ENCODE measurements around the gene HOXC4. TPM values are rescaled to one million over a fixed set of nuclear protein-coding genes. Genes with fewer than 3 reads are reported as not detected.

HOXC4 gene
- total RNA-seq, 1 experiment from 2014 or later, result 6.3 TPM

DNA sequence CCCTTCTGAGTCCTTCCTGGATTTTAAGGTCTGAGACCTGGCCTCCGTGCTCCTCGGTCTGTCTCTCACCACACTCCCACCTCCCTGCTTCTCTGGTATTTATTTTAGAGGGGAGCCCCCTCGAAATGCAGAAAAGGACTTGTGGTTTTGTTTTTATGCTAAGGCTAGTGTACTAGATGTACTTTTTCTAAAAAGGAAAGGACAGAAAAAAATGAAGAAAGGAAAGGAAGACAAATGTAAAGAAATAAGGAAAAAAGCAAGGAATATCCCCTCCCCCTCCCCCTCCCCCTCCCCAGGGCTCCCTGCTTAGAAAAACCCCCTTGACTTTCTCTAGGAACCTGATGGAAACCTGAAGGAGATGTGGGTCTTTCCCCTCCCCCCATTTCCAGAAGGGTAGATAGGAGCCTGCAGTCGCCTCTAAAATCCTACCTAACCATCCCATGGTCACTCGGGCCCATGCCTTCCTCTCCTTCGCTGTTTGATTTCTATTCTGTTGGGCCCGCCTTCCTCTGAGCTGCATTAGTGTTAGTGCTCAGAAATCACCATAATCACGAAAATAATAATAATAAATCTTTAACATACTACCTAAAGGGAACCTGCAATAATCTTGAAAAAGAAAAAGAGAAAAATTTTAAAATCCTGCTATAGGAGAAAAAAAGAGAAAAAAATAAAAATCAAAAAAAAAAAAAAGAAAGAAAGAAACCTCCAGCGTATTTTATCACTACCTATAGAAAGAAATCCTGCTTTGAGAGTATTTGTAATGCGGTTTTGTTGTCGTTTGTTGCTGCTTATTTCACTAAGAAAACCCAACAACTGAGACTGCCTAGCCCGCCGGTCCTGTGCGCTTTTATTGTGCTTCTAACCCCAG, 41.7 kb upstream of the HOXC4 start:
- Histone ChIP-seq H3K9me3 (replicated peaks) (no peaks in the 10 kb centered on the region), H3K36me3 (no peaks in the 10 kb centered on the region), H3K27me3 (peaks cover 38% of the 10 kb centered on the region), H3K4me3 (no peak overlapping the region), H3K4me1 (peaks cover 2% of the 10 kb centered on the region; the same call in 1 of the 2 replicates), H3K27ac (no peak overlapping the region)
- no peak for DNase-seq

DNA sequence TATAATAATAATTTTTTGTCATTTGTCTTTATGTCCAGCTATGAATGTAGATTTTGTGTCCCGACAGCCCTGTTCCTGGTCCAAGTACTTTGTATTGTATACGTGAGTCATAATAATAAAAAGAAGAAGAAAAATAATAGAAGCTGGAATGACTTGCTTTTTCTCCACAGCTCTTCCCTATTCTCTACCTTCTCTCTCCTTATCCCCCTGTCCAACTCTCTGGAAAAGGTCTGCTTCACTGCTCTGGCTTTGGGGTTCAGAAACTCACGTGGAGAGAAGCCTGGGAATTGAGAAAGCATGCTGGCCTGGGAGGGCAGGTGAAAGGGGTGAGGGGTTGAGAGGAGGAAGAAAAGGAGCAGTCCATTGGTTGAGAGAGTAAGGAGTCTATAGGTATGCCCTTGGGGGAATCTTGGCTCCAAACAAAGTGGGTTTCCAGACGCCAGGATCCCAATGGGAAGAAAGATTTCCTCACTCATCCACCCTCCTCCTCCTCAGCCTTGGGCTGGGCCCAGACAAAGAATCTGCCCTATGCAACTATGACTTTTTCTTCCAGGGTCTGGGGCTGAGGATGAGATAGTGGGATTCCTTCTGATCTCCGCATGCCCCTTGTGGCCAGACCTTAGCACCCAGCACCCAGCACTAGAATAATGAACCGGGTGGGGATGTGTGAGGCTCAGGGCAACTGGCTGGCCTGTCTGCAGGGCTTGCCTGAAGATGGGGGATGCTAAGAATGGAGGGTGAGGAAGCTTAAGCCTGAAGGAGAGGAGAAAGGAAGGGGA, 40.8 kb upstream of the HOXC4 start:
- Histone ChIP-seq H3K4me1 (peaks cover 2% of the 10 kb centered on the region; the same call in 1 of the 2 replicates), H3K27ac (no peak overlapping the region), H3K9me3 (replicated peaks) (no peaks in the 10 kb centered on the region), H3K4me3 (no peak overlapping the region), H3K36me3 (no peaks in the 10 kb centered on the region), H3K27me3 (peaks cover 29% of the 10 kb centered on the region)
- no peak for DNase-seq

DNA sequence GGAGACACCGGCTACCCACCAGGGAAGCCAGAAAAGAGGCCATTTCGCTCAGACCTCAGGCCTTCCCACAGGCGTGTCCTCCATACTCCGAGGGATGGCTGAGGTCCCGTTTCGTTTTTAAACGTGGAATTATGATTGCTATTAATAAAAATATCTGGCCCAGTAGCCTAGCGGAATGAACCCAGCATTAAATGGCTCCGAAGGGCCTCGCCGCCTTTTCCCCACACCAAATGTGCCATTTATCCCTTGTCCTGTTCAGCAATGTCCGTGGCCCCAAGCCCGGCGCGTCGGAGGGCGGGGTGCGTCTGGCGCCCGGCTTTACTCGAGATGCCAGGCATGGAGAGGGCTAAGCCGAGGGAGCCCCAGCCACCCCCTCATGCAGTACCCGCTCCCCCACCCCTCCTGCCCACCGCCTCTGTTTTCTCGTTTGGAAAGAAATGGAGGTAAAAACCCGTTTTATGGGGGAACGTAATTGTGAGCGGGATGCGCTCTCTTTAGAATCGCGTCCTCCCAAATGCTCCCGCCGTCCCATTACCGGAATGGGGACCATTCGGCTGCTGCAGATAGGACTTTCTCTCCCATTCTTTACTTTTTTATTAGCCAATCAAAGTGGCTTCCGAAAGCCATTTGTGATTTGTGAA, 39.1 kb upstream of the HOXC4 start:
- peaks cover 18% of the 10 kb centered on the region for H3K27me3 ChIP-seq
- H3K4me3 ChIP-seq, result no peak overlapping the region
- H3K9me3 ChIP-seq (replicated peaks), result no peaks in the 10 kb centered on the region
- H3K4me1 ChIP-seq, result peaks cover 3% of the 10 kb centered on the region
- DNase-seq, result no peak
- H3K27ac ChIP-seq, result no peak overlapping the region
- H3K36me3 ChIP-seq, result no peaks in the 10 kb centered on the region

DNA sequence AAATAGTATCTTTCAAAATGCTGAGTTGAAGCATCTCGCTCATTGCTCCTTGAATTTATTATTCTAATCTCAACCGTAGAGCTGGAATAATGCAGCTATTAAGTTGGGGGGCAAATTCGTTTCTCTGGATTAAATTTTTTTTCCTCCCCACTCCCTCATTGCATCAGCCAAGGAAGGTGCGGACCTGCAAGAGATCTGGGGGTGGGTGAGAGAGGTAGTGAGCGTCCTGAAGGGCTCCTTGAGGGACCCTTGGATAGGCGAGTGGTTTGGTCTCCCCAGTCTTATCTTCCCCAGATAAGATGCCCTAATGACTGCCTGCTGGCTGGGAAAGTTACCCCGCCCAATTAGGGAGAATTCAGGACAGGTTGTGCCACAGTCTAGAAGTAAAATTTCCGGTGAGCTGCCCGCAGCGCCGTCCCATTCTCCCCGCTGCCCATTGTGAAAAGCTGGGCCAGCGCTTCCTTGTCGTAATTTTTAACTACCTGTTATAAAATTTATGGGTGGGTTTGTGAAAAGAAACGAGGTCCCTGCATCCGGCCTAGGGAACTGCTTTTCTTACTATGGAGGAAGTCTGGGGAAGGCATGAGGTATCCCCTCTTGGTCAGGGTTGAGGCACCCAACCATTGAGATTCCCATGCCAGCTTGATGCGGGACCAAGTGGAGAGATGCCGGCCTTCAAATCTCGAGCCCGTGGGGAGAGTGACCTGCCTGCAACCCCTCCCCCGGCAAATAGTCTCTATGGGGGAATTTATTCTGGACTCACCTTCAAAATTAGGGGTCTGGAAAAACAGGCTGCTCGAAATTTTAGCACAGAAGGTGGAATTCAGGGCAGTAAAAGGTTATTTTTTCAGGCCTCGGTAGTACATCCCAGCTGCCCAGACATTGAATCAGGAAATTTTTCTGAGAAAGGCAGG, 38.4 kb upstream of the HOXC4 start:
- H3K9me3 ChIP-seq (replicated peaks), result no peaks in the 10 kb centered on the region
- no peak for DNase-seq
- no peak overlapping the region for H3K27ac ChIP-seq
- H3K27me3 ChIP-seq, result peaks cover 10% of the 10 kb centered on the region
- peaks cover 6% of the 10 kb centered on the region for H3K4me1 ChIP-seq
- H3K4me3 ChIP-seq, result no peak overlapping the region
- no peaks in the 10 kb centered on the region for H3K36me3 ChIP-seq

DNA sequence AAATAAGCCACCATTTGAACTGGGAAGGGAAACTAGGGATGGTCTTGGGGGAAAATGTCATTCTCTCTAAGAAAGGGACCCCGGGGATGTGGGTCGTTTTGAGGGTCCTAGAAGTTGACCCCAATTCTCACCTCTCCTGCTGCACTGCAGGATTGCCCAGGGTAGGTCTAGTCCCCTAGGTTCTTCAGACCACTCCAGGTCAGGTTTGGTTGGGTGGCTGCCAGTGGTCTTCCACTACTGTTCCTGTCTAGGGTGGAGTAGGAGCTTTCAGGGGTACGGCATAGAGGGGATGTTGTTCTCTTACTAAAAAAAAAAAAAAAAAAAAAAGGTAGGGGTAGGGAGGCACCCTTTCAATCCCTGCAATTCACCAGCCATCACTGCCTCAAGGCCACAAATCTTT, 37.6 kb upstream of the HOXC4 start:
- Histone ChIP-seq H3K4me3 (peak overlapping the region; percentile 69), H3K9me3 (replicated peaks) (no peaks in the 10 kb centered on the region), H3K36me3 (no peaks in the 10 kb centered on the region), H3K27ac (no peak overlapping the region), H3K4me1 (peaks cover 6% of the 10 kb centered on the region), H3K27me3 (peaks cover 5% of the 10 kb centered on the region)
- no peak for DNase-seq

DNA sequence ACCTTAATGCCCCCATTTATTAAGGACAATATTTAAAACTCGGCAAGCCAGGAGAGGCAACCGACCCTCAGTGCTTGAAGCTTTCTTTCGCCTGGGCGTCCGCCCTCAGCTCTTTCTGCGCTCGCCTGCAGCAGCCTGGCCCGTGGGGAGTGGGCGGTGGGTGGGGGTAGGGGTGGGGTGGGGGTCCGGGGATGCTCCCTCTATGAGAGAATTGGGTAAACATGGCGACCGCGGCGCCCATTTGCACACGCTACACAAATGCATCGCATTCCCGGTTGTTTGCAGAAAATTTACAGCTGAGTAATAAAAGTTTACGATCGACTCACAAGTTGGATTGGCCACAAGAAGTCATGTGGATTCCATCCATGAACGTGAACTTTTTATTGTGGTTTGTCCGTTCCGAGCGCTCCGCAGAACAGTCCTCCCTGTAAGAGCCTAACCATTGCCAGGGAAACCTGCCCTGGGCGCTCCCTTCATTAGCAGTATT, 37.1 kb upstream of the HOXC4 start:
- H3K27me3 ChIP-seq, result no peaks in the 10 kb centered on the region; the same call in 1 of the 2 replicates

DNA sequence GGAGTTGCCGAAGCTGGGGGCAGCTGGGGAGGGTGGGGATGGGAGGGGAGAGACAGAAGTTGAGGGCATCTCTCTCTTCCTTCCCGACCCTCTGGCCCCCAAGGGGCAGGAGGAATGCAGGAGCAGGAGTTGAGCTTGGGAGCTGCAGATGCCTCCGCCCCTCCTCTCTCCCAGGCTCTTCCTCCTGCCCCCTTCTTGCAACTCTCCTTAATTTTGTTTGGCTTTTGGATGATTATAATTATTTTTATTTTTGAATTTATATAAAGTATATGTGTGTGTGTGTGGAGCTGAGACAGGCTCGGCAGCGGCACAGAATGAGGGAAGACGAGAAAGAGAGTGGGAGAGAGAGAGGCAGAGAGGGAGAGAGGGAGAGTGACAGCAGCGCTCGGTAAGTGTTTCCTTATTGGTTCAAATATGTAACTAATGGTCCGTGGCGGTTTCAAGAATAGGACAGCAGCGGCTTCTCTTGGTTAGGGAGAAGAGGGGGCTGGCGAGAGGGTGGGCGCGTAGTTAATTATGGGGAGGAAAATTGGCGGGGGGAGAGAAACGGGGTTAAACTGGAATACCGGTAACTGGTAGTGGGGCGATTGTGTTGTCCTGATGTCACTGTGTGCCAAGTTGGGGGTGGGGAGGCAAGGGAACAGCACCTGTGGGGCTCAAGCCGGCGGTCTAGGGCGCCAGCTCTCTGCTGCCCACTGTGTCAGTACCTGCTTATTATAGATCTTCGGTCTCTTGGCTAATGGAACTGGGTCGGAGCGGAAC, 36.4 kb upstream of the HOXC4 start:
- H3K4me1 ChIP-seq, result peaks cover 6% of the 10 kb centered on the region
- no peaks in the 10 kb centered on the region for H3K9me3 ChIP-seq (replicated peaks)
- no peaks in the 10 kb centered on the region for H3K27me3 ChIP-seq
- H3K36me3 ChIP-seq, result no peaks in the 10 kb centered on the region
- H3K27ac ChIP-seq, result peak overlapping the region; percentile 82; the same call in 1 of the 2 replicates
- H3K4me3 ChIP-seq, result peak overlapping the region; percentile 69
- DNase-seq, result peak; percentile 51 to 65

More for the DNA sequence above, 37.1 kb upstream of the HOXC4 start:
- Histone ChIP-seq H3K4me1 (peaks cover 6% of the 10 kb centered on the region), H3K27ac (peak overlapping the region; percentile 82; the same call in 1 of the 2 replicates), H3K9me3 (replicated peaks) (no peaks in the 10 kb centered on the region), H3K4me3 (peak overlapping the region; percentile 69), H3K36me3 (no peaks in the 10 kb centered on the region)
- peak; percentile 35 to 58 for DNase-seq

DNA sequence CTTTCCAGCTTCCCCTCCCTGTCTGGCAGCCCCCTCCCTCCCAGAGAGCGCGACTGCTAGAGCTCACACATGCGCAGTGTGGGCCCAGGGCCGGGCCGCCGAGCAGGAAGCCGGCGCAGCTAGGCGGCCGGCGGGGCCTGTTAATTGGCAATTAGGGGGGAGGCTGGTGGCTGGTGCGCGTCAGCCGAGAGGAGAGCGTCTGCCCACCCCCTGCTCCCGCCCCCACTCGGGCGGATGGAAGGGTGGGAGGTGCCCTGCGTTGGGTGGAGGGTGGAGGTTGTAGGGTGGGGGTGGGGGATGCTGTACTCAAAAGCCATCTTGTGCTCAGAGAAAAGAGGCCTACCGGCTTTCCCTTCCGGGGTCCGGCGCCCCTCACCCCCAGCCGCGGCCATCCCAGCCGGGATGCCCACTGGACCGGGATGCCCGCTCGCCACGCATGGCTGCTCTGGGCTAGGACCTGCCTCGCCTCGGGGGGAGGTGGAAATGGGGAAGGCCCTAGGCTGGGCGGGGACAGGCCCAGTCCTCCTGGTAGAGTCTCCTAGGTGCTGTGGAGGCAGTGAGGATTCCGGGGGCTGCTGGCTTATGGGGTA, 35.7 kb upstream of the HOXC4 start:
- H3K27me3 ChIP-seq, result no peaks in the 10 kb centered on the region

DNA sequence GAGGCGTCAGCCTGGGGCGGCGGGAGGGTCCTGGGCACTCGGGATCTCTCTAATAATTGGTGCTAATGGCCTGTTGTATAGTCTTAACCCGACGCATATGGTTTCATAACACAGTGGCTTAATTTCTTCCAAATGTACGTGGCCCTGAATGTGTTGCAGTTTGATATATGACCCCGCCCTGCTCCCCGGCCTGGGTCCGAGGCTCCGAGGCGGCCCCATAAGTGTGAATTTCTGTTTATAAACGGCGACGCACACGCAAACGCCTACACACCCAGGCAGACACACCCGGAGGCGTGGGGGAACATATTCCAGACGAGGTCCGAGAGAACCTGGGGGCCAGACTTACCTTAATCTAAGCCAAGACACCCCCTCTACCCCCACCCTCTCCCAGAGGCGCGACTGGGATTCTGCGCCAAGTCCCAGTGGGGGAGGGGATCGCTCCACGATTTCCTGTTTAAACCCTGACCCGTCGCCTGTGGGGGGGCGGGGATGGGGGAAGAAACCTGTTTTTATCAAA, 35.1 kb upstream of the HOXC4 start:
- peak; percentile 40 to 49 for DNase-seq
- Histone ChIP-seq H3K9me3 (replicated peaks) (no peaks in the 10 kb centered on the region), H3K4me3 (peak overlapping the region; percentile 69), H3K36me3 (no peaks in the 10 kb centered on the region), H3K27ac (peak overlapping the region; percentile 82), H3K4me1 (peaks cover 6% of the 10 kb centered on the region), H3K27me3 (no peaks in the 10 kb centered on the region)

More for the DNA sequence above, 35.7 kb upstream of the HOXC4 start:
- Histone ChIP-seq H3K27ac (peak overlapping the region; percentile 82), H3K9me3 (replicated peaks) (no peaks in the 10 kb centered on the region), H3K36me3 (no peaks in the 10 kb centered on the region), H3K4me3 (peak overlapping the region; percentile 69), H3K4me1 (peaks cover 6% of the 10 kb centered on the region)
- DNase-seq, result peak; percentile 94

DNA sequence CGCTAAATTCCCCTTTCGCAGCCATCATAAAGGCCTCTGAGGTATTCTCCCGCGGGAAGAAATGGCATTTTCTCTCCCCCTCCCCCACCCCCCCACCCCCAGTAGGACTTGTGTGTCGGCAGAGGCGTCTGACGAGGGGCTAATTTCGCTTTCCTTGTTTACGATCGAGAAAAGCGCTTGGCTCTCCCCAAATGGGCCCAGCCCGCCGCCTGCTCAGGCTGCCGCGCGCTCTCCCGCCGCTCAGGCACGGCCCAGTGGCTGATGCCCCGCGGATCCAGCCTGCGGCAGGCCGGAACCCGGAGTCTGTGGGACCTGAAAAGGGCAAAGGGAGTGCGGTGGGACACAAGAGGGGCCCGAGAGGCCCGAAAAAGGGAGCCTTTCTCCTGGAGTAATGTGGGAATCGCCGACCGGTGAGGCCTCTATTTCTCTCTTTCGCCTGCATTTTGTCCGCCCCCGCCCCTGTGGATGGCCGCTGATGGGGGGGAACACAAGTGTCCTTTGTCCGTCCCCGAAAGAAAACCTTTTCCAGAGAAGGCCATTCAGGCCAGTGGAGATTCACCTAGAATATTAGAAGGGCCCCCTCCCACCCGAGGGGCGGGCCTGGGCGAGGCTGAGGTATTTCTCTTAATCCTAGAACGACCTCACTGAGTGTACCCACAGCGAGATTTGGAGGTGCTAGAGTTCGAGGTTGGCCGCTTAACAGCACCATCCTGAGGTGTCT, 34.4 kb upstream of the HOXC4 start:
- DNase-seq, result no peak
- H3K4me1 ChIP-seq, result peaks cover 6% of the 10 kb centered on the region
- H3K4me3 ChIP-seq, result no peak overlapping the region

DNA sequence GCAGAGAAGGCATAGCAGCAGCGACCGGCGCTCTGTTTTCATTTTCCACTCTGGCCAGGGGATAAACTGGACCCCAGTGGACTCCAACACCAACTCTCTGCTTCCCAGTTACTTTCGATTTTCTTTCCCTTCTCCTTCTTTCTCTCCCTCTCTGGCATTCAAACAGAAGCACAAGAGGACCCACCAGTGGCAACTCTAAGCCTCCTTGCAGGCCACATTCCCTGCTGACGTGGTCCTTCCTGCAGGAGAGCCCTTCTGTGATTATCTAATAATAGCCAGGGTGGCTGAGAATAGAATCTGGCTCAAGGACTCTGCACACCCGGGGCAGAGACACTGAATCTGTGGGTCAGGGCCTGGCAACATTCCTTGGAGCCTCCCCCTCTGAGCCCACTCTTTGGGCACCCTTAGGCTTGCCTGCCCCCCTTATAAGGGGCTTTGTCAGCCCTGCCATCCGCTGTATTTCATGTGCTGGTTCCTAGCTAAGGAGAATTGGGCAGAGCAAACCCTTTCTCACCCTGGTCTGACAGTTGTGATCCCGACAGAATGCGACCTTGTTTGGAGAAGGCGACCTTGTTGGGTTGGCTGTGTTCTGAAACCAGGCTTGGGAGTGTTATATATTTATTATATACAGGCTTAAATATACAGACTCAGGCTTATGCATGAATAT, 33.6 kb upstream of the HOXC4 start:
- Histone ChIP-seq H3K27ac (no peak overlapping the region), H3K4me3 (no peak overlapping the region), H3K36me3 (no peaks in the 10 kb centered on the region), H3K9me3 (replicated peaks) (no peaks in the 10 kb centered on the region), H3K4me1 (peaks cover 6% of the 10 kb centered on the region), H3K27me3 (no peaks in the 10 kb centered on the region)
- DNase-seq, result no peak

More for the DNA sequence above, 34.4 kb upstream of the HOXC4 start:
- Histone ChIP-seq H3K36me3 (no peaks in the 10 kb centered on the region), H3K27me3 (no peaks in the 10 kb centered on the region), H3K9me3 (replicated peaks) (no peaks in the 10 kb centered on the region), H3K27ac (no peak overlapping the region)

Measured in SJCRH30 (cell line).